ENCODE results near the gene DNAAF5.

DNA sequence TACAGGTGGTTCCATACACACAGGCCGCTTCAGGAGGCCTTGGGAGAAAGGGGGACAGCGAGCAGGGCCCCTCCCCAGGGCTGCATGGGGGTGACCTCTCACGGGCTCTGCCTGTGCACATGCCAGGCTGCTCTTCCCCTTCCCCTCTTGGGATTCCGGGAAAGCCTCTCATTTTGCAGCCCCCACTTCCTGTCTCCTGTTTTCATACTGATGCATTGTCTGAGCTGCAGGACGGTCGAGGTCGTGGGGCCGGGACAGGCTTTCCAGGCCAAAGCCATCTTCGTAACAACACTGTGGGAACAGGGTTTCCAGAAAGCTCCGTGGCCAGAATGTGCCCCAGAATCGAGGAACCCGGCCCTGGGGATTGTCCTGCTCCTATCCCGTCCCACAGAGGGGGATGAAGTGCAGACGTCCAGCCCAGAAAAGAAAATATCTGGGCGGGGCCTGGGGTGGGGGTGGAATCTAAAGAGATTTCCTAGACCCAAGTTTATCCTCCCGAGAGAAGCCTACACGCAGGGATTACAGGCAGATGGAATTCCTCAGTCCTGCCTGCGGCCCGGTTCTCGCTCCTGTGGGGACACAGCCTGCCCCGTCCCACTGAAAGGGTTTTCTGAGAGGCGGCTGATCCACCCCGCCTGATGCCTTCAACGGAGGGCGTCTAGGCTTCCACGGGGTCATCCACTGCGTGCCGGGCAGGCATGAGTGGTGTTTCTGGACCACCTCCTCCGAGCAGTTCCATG is 29.5 kb upstream of the DNAAF5 start:
- TF ChIP-seq, protein P1, sequence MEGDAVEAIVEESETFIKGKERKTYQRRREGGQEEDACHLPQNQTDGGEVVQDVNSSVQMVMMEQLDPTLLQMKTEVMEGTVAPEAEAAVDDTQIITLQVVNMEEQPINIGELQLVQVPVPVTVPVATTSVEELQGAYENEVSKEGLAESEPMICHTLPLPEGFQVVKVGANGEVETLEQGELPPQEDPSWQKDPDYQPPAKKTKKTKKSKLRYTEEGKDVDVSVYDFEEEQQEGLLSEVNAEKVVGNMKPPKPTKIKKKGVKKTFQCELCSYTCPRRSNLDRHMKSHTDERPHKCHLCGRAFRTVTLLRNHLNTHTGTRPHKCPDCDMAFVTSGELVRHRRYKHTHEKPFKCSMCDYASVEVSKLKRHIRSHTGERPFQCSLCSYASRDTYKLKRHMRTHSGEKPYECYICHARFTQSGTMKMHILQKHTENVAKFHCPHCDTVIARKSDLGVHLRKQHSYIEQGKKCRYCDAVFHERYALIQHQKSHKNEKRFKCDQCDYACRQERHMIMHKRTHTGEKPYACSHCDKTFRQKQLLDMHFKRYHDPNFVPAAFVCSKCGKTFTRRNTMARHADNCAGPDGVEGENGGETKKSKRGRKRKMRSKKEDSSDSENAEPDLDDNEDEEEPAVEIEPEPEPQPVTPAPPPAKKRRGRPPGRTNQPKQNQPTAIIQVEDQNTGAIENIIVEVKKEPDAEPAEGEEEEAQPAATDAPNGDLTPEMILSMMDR (IDR thresholded peaks at IDR 0.05), result no peak
- TF ChIP-seq POLR2AphosphoS5 (IDR thresholded peaks at IDR 0.05), result no peak
